Breast epithelium (tissue), 3 donors: ENCODE results near the gene USH1G.

ENCODE experiments used
- CTCF ChIP-seq, 3 donors: fragments of 450-650 bp; IDR thresholded peaks; one replicate each; pipeline ENCODE4 v1.5.1; 2016 to 2017; ENCODE audit warnings: antibody characterized with exemption in 3 of 3, mild to moderate bottlenecking in 3 of 3, moderate library complexity in 3 of 3
- POLR2A ChIP-seq: fragments of 450-650 bp; IDR thresholded peaks from one replicate; pipeline ENCODE4 v1.6.1; 2016; ENCODE audit warnings: antibody characterized with exemption, mild to moderate bottlenecking, moderate library complexity
- POLR2AphosphoS5 ChIP-seq, 3 donors: sonication (generic); formaldehyde crosslinking; IDR thresholded peaks; one replicate each; pipeline ENCODE4 v1.6.1; 2017; ENCODE audit warnings: antibody characterized with exemption in 3 of 3

GRCh38 chr17:74920306-74920620, 2.8 kb downstream of the USH1G start:
- TF ChIP-seq CTCF (IDR thresholded peaks at IDR 0.05) (no peak), POLR2AphosphoS5 (IDR thresholded peaks at IDR 0.05) (no peak), POLR2A (no peak)
